Measurements from ENCODE around the gene FAM8A1. TPM values are rescaled to one million over a fixed set of nuclear protein-coding genes. Genes with fewer than 3 reads are reported as not detected.
A peak's percentile ranks its signal among the peaks of the same experiment; 100 is the strongest.

FAM8A1 gene
- total RNA-seq, 4 donors from 2014 or later = 45.1 to 57.1 (median 52.3) TPM

DNA sequence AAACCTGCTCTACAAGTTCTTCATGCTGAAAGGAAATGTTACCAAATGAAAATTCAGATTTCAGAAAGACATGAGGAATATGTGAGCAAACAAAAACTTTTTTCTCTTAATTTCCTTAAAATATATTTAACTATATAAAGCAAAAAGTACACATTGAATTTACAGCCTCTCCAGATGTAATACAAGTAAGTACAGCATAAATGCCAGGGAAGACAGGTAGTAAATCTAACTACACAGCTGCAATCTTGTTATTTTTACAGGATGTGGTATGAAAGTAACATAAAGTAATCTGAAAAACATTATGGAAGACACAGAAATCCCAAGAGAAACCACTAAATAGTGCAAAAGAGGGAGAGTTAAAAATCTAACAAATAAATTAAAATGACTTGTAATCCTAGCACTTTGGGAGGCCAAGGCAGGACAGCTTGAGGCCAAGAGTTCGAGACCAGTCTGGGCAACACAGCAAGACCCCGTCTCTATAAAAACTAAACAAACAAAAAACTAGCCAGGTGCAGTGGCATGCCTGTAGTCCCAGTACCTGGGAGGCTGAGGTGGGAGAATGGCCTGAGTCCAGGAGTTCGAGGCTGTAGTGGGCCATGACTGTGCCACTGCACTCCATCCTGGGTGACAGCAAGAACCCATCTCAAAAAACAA, 50.7 kb downstream of the FAM8A1 start:
- no peaks in the 10 kb centered on the region for H3K27me3 ChIP-seq
- intact Hi-C loops (cut with DNase I) = no loop called here
- TF ChIP-seq, protein P1, sequence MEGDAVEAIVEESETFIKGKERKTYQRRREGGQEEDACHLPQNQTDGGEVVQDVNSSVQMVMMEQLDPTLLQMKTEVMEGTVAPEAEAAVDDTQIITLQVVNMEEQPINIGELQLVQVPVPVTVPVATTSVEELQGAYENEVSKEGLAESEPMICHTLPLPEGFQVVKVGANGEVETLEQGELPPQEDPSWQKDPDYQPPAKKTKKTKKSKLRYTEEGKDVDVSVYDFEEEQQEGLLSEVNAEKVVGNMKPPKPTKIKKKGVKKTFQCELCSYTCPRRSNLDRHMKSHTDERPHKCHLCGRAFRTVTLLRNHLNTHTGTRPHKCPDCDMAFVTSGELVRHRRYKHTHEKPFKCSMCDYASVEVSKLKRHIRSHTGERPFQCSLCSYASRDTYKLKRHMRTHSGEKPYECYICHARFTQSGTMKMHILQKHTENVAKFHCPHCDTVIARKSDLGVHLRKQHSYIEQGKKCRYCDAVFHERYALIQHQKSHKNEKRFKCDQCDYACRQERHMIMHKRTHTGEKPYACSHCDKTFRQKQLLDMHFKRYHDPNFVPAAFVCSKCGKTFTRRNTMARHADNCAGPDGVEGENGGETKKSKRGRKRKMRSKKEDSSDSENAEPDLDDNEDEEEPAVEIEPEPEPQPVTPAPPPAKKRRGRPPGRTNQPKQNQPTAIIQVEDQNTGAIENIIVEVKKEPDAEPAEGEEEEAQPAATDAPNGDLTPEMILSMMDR (IDR thresholded peaks at IDR 0.05) = no peak
- TF ChIP-seq POLR2A (IDR thresholded peaks at IDR 0.05) = no peak
- H3K9me3 ChIP-seq = no peaks in the 10 kb centered on the region
- no peak for DNase-seq
- H3K4me1 ChIP-seq = peaks cover 14 to 15% of the 10 kb centered on the region in 2 donors
- peak overlapping the region in 2 of 3 donors; percentile 48 to 63 for H3K27ac ChIP-seq
- 93 to 95% methylated on average over 3 of the region's 3 CpGs for WGBS, 2 donors
- peaks cover 4 to 20% of the 10 kb centered on the region in 2 donors for H3K36me3 ChIP-seq
- H3K4me3 ChIP-seq (replicated peaks in 1 of 3) = no peak overlapping the region

- WGBS, 2 donors = 77% methylated on average over 5 of the region's 5 CpGs
- Histone ChIP-seq H3K4me1 (peaks cover 14 to 15% of the 10 kb centered on the region in 2 donors), H3K27ac (no peak overlapping the region), H3K27me3 (no peaks in the 10 kb centered on the region), H3K4me3 (replicated peaks in 1 of 3) (no peak overlapping the region), H3K9me3 (no peaks in the 10 kb centered on the region), H3K36me3 (peaks cover 0 to under 1% of the 10 kb centered on the region in 2 donors)
- TF ChIP-seq POLR2A (IDR thresholded peaks at IDR 0.05) = no peak
- TF ChIP-seq, protein P1 (IDR thresholded peaks at IDR 0.05) = no peak
- intact Hi-C loops (cut with DNase I) = no loop called here
- DNase-seq = no peak
Measured at GRCh38 chr6:17653198-17653882, 53.2 kb downstream of the FAM8A1 start.

DNA sequence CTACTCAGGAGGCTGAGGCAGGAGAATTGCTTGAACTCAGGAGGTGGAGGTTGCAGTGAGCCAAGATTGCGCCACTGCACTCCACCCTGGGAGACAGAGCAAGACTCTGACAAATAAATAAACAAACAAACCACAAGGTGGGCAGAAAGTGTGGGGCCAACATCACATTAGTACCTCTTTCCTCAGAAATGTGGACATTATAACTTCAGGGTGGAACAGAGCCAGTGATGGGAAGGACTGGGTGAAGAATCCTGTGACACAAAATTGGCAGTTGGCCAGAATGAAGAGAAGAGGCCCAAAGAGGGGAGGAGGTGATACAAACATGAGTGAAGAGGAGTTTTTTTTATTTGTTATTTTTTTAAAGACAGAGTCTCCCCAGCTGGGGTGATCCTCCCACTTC, 56.0 kb downstream of the FAM8A1 start:
- WGBS, 2 donors = 100% methylated on average over 1 of the region's 1 CpG
- no peaks in the 10 kb centered on the region for H3K9me3 ChIP-seq

GRCh38 chr6:17656644-17657043, 56.5 kb downstream of the FAM8A1 start:
- no peaks in the 10 kb centered on the region for H3K9me3 ChIP-seq
- no peaks in the 10 kb centered on the region for H3K27me3 ChIP-seq
- TF ChIP-seq, protein P1 (IDR thresholded peaks at IDR 0.05) = no peak
- no peak for TF ChIP-seq POLR2A (IDR thresholded peaks at IDR 0.05)
- DNase-seq = no peak
- 59 to 90% methylated on average over 2 to 3 of the region's 3 CpGs for WGBS, 2 donors
- no peak overlapping the region for H3K4me3 ChIP-seq (replicated peaks in 1 of 3)
- H3K4me1 ChIP-seq = no peaks in the 10 kb centered on the region
- no peak overlapping the region for H3K27ac ChIP-seq
- peaks cover 8 to 12% of the 10 kb centered on the region in 2 donors for H3K36me3 ChIP-seq
- intact Hi-C loops (cut with DNase I) = no loop called here

More for the DNA sequence above, 56.0 kb downstream of the FAM8A1 start:
- no peak overlapping the region for H3K27ac ChIP-seq
- H3K27me3 ChIP-seq = no peaks in the 10 kb centered on the region
- peaks cover 0 to under 1% of the 10 kb centered on the region in 2 donors for H3K4me1 ChIP-seq
- H3K4me3 ChIP-seq (replicated peaks in 1 of 3) = no peak overlapping the region
- TF ChIP-seq POLR2A (IDR thresholded peaks at IDR 0.05) = no peak
- TF ChIP-seq, protein P1 (IDR thresholded peaks at IDR 0.05) = no peak
- H3K36me3 ChIP-seq = peaks cover 7% of the 10 kb centered on the region in 2 donors
- intact Hi-C loops (cut with DNase I) = no loop called here
- DNase-seq = no peak

Small RNAs within 50 kb of the gene (small RNA-seq; reads per million reads assigned to genes)
- gene RNU6-190P (not detected), gene SUMO2P13 (not detected)

Other genes with a start within 250 kb of the FAM8A1 start
- gene CAP2, start 206.7 kb upstream of the FAM8A1 start, total RNA-seq = 10 to 100 TPM in 2 of 4 donors, 1 to 10 TPM in 2; 3.2 to 16.2 (median 10.6) TPM
- 10 to 100 TPM; 38.0 to 58.6 (median 44.9) TPM for gene NUP153, start 106.6 kb downstream of the FAM8A1 start, total RNA-seq